Loucy (cell line): ENCODE measurements around the gene EPHA2.

Source experiments
- H2AFZ ChIP-seq: fragments of 200-600 bp; sonication (generic); 2 replicates; pipeline ENCODE4 v1.6.0; 2016; ENCODE audit warnings: antibody characterized with exemption, mild to moderate bottlenecking, low read length, moderate library complexity
- H3F3A ChIP-seq: fragments of 200-600 bp; 2 replicates; pipeline ENCODE4 v1.6.0; 2016; ENCODE audit warnings: antibody characterized with exemption, low read depth, mild to moderate bottlenecking
- H3K27me3 ChIP-seq: fragments of 200-600 bp; sonication (generic); 2 replicates; pipeline ENCODE4 v1.6.1; 2014; ENCODE audit warnings: low read length, mild to moderate bottlenecking; ENCODE audit not compliant: insufficient read depth, poor library complexity, severe bottlenecking
- H3K36me3 ChIP-seq: fragments of 200-600 bp; sonication (generic); 2 replicates; pipeline ENCODE4 v1.6.1; 2016; ENCODE audit warnings: low read length; ENCODE audit not compliant: insufficient read depth
- H3K4me1 ChIP-seq: fragments of 200-600 bp; sonication (generic); 2 replicates; pipeline ENCODE4 v1.5.1; 2014; ENCODE audit warnings: low read length, mild to moderate bottlenecking; ENCODE audit not compliant: insufficient read depth, poor library complexity, severe bottlenecking
- H3K4me2 ChIP-seq: fragments of 200-600 bp; sonication (generic); 2 replicates; pipeline ENCODE4 v1.6.0; 2014; ENCODE audit warnings: antibody characterized with exemption, low read length, low read depth, mild to moderate bottlenecking; ENCODE audit not compliant: poor library complexity, severe bottlenecking
- H3K4me3 ChIP-seq: fragments of 200-600 bp; sonication (generic); 2 replicates; pipeline ENCODE4 v1.5.1; 2014; ENCODE audit warnings: low read length, mild to moderate bottlenecking, mixed read lengths; ENCODE audit not compliant: poor library complexity, severe bottlenecking
- H3K79me2 ChIP-seq: fragments of 200-600 bp; sonication (generic); 2 replicates; pipeline ENCODE4 v1.6.1; 2014; ENCODE audit warnings: low read length; ENCODE audit not compliant: insufficient read depth
- H3K9ac ChIP-seq: fragments of 200-600 bp; sonication (generic); 2 replicates; pipeline ENCODE4 v1.6.0; 2014; ENCODE audit warnings: mild to moderate bottlenecking, low read depth, low read length, moderate library complexity; ENCODE audit not compliant: poor library complexity, severe bottlenecking
- H3K9me2 ChIP-seq: fragments of 200-600 bp; sonication (generic); replicated peaks from 2 replicates; pipeline ENCODE4 v1.6.1; 2016; ENCODE audit warnings: low read depth, low read length, mixed read lengths
- H3K9me3 ChIP-seq: fragments of 200-600 bp; sonication (generic); 2 replicates; pipeline ENCODE4 v1.6.1; 2014; ENCODE audit warnings: mild to moderate bottlenecking, antibody characterized with exemption, low read length, low read depth; ENCODE audit not compliant: insufficient read depth
- H4K20me1 ChIP-seq: fragments of 200-600 bp; sonication (generic); 2 replicates; pipeline ENCODE4 v1.6.0; 2014; ENCODE audit warnings: antibody characterized with exemption, low read length, mild to moderate bottlenecking; ENCODE audit not compliant: insufficient read depth, poor library complexity, severe bottlenecking
- EZH2phosphoT487 ChIP-seq: fragments of 200-600 bp; IDR thresholded peaks from 2 replicates; pipeline ENCODE4 v1.6.1; 2018; ENCODE audit warnings: antibody characterized with exemption, mild to moderate bottlenecking, moderate library complexity, borderline replicate concordance
- TF ChIP-seq, protein P1 (sequence below): fragments of 200-600 bp; sonication (generic); conservative IDR thresholded peaks from 2 replicates; pipeline ENCODE4 v1.5.1; 2014; ENCODE audit warnings: mild to moderate bottlenecking, antibody characterized with exemption, low read length

EPHA2 gene

GRCh38 chr1:16092097-16092922 is 63.6 kb downstream of the EPHA2 start:
- no peaks in the 10 kb centered on the region for H3K9me3 ChIP-seq
- no peaks in the 10 kb centered on the region for H3F3A ChIP-seq
- H3K36me3 ChIP-seq = no peaks in the 10 kb centered on the region
- no peak overlapping the region for H3K4me2 ChIP-seq
- H3K4me1 ChIP-seq = no peaks in the 10 kb centered on the region
- no peaks in the 10 kb centered on the region for H3K9me2 ChIP-seq
- no peak for TF ChIP-seq EZH2phosphoT487
- TF ChIP-seq, protein P1, sequence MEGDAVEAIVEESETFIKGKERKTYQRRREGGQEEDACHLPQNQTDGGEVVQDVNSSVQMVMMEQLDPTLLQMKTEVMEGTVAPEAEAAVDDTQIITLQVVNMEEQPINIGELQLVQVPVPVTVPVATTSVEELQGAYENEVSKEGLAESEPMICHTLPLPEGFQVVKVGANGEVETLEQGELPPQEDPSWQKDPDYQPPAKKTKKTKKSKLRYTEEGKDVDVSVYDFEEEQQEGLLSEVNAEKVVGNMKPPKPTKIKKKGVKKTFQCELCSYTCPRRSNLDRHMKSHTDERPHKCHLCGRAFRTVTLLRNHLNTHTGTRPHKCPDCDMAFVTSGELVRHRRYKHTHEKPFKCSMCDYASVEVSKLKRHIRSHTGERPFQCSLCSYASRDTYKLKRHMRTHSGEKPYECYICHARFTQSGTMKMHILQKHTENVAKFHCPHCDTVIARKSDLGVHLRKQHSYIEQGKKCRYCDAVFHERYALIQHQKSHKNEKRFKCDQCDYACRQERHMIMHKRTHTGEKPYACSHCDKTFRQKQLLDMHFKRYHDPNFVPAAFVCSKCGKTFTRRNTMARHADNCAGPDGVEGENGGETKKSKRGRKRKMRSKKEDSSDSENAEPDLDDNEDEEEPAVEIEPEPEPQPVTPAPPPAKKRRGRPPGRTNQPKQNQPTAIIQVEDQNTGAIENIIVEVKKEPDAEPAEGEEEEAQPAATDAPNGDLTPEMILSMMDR = no peak
- no peaks in the 10 kb centered on the region for H3K79me2 ChIP-seq
- H3K9ac ChIP-seq = no peak overlapping the region
- no peaks in the 10 kb centered on the region for H3K27me3 ChIP-seq
- H2AFZ ChIP-seq = no peak overlapping the region
- H3K4me3 ChIP-seq = no peak overlapping the region
- H4K20me1 ChIP-seq = no peaks in the 10 kb centered on the region

DNA sequence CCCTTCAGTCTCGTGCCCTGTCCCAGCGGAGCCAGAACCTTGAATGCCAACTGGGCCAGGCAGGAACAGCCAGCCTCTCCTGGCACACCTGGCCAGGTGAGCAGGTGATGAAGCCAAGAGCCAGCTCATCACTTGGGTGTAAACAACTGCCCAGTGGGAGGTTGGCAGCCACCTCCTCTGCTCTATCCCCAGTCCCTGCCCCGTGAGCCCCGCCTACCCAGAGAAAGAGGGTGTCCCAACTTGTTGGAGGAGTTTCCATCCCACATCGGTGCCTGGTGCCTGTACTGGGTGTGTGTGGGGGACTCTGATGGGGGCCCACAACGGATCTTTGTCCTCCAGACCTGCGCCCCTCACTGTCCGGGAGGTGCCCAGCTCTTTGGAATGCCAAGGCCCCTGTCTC is 64.6 kb downstream of the EPHA2 start:
- Histone ChIP-seq H3K4me3 (no peak overlapping the region), H3K4me2 (no peak overlapping the region), H3K36me3 (no peaks in the 10 kb centered on the region), H3F3A (no peaks in the 10 kb centered on the region), H3K9me3 (no peaks in the 10 kb centered on the region), H3K4me1 (no peaks in the 10 kb centered on the region), H4K20me1 (no peaks in the 10 kb centered on the region), H3K9me2 (no peaks in the 10 kb centered on the region), H3K79me2 (no peaks in the 10 kb centered on the region), H3K27me3 (no peaks in the 10 kb centered on the region), H3K9ac (no peak overlapping the region), H2AFZ (no peak overlapping the region)
- TF ChIP-seq, protein P1 = no peak
- TF ChIP-seq EZH2phosphoT487 = no peak

DNA sequence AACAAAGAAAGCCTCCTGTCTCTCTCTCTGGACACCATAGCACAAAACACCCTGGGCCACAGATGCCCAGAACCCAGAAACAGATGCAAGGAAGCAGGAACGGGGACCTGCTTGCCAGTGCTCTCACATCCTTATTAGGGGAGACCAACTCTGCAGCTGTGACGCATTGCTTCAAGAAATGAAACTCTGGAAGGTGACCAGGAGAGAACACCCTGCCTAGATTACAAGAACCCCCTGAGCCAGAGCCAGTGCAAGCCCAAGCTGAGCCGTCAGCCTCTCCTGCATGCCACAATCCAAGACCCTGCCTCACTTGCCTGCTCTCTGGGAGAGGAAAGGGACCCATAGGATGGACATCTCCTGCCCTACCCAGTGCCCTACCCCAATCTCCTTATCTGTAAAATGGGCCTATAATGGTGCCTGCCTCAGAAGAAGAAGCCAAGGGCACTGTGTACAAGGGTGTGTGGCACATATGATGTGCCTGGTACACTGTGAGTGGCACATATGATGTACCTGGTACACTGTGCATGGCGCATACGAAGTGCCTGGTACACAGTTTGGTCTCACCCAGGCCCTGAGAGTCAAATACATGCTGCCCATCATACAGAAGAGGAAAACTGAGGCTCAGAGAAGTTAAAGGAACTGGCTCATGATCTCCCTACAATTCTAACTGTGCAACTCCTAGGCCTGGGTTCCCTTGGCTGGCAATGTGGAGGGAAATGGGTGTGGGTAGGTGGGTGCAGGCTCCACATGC is 65.6 kb downstream of the EPHA2 start:
- H3K4me2 ChIP-seq = no peak overlapping the region
- no peaks in the 10 kb centered on the region for H4K20me1 ChIP-seq
- H3K4me3 ChIP-seq = no peak overlapping the region
- H3K9me2 ChIP-seq = no peaks in the 10 kb centered on the region
- H3K79me2 ChIP-seq = no peaks in the 10 kb centered on the region
- H2AFZ ChIP-seq = no peak overlapping the region
- no peaks in the 10 kb centered on the region for H3K36me3 ChIP-seq
- TF ChIP-seq, protein P1 = no peak
- no peak for TF ChIP-seq EZH2phosphoT487
- no peaks in the 10 kb centered on the region for H3K9me3 ChIP-seq
- H3F3A ChIP-seq = no peaks in the 10 kb centered on the region
- no peaks in the 10 kb centered on the region for H3K4me1 ChIP-seq
- H3K9ac ChIP-seq = no peak overlapping the region
- no peaks in the 10 kb centered on the region for H3K27me3 ChIP-seq
